ENCODE results near the gene PDE6D. TPM values are rescaled to one million over a fixed set of nuclear protein-coding genes. Genes with fewer than 3 reads are reported as not detected.

The PDE6D gene
- total and polyA plus RNA-seq, 2 of the 13 experiments (the other 11 are each of a cell fraction or from before 2014, with no cell fraction given) = 14.1 to 23.2 TPM

DNA sequence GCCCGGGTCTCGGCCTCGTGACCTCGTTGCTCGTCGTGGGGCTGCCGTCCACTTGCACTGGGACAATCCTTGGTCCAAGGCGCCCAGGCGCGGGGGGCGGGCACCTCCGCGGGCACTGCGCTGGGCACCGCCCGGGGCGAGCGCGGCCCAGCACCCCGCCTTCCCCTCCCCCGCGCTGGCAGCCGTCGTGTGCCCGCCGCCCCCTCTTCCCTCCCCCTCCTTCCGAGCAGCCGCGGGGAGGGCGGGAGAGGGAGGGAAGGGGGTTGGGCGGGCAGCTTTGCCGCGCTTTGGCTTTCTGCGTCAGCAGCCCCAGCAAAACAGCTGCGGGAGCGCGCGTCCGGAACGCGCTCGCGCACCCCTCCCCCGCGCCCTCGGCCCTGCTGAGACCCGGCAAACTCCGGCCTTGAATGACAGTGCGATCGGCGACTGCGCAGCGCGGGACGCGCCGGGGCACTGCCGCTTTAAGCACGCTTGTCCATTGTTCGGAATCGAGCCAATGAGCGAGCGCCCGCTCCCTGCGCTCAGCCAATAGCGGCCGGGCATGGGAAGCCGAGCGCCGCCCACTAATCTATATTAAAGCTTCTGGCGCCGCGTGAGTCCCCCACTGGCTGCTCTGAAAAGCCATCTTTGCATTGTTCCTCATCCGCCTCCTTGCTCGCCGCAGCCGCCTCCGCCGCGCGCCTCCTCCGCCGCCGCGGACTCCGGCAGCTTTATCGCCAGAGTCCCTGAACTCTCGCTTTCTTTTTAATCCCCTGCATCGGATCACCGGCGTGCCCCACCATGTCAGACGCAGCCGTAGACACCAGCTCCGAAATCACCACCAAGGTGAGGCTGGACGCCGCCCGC lies 72.9 kb downstream of the PDE6D start, which contains the start of gene PTMA (continued):
- TF ChIP-seq, protein P1, sequence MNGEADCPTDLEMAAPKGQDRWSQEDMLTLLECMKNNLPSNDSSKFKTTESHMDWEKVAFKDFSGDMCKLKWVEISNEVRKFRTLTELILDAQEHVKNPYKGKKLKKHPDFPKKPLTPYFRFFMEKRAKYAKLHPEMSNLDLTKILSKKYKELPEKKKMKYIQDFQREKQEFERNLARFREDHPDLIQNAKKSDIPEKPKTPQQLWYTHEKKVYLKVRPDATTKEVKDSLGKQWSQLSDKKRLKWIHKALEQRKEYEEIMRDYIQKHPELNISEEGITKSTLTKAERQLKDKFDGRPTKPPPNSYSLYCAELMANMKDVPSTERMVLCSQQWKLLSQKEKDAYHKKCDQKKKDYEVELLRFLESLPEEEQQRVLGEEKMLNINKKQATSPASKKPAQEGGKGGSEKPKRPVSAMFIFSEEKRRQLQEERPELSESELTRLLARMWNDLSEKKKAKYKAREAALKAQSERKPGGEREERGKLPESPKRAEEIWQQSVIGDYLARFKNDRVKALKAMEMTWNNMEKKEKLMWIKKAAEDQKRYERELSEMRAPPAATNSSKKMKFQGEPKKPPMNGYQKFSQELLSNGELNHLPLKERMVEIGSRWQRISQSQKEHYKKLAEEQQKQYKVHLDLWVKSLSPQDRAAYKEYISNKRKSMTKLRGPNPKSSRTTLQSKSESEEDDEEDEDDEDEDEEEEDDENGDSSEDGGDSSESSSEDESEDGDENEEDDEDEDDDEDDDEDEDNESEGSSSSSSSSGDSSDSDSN (CRISPR knock-in tag; IDR thresholded peaks at IDR 0.05) = peak; percentile 57
- TF ChIP-seq, protein P2, sequence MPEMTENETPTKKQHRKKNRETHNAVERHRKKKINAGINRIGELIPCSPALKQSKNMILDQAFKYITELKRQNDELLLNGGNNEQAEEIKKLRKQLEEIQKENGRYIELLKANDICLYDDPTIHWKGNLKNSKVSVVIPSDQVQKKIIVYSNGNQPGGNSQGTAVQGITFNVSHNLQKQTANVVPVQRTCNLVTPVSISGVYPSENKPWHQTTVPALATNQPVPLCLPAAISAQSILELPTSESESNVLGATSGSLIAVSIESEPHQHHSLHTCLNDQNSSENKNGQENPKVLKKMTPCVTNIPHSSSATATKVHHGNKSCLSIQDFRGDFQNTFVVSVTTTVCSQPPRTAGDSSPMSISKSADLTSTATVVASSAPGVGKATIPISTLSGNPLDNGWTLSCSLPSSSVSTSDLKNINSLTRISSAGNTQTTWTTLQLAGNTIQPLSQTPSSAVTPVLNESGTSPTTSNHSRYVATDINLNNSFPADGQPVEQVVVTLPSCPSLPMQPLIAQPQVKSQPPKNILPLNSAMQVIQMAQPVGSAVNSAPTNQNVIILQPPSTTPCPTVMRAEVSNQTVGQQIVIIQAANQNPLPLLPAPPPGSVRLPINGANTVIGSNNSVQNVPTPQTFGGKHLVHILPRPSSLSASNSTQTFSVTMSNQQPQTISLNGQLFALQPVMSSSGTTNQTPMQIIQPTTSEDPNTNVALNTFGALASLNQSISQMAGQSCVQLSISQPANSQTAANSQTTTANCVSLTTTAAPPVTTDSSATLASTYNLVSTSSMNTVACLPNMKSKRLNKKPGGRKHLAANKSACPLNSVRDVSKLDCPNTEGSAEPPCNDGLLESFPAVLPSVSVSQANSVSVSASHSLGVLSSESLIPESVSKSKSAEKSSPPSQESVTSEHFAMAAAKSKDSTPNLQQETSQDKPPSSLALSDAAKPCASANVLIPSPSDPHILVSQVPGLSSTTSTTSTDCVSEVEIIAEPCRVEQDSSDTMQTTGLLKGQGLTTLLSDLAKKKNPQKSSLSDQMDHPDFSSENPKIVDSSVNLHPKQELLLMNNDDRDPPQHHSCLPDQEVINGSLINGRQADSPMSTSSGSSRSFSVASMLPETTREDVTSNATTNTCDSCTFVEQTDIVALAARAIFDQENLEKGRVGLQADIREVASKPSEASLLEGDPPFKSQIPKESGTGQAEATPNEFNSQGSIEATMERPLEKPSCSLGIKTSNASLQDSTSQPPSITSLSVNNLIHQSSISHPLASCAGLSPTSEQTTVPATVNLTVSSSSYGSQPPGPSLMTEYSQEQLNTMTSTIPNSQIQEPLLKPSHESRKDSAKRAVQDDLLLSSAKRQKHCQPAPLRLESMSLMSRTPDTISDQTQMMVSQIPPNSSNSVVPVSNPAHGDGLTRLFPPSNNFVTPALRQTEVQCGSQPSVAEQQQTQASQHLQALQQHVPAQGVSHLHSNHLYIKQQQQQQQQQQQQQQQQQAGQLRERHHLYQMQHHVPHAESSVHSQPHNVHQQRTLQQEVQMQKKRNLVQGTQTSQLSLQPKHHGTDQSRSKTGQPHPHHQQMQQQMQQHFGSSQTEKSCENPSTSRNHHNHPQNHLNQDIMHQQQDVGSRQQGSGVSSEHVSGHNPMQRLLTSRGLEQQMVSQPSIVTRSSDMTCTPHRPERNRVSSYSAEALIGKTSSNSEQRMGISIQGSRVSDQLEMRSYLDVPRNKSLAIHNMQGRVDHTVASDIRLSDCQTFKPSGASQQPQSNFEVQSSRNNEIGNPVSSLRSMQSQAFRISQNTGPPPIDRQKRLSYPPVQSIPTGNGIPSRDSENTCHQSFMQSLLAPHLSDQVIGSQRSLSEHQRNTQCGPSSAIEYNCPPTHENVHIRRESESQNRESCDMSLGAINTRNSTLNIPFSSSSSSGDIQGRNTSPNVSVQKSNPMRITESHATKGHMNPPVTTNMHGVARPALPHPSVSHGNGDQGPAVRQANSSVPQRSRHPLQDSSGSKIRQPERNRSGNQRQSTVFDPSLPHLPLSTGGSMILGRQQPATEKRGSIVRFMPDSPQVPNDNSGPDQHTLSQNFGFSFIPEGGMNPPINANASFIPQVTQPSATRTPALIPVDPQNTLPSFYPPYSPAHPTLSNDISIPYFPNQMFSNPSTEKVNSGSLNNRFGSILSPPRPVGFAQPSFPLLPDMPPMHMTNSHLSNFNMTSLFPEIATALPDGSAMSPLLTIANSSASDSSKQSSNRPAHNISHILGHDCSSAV (CRISPR knock-in tag; IDR thresholded peaks at IDR 0.05; ENCODE audit: borderline replicate concordance) = no peak
- TF ChIP-seq ATF7 (IDR thresholded peaks at IDR 0.05) (no peak), ATF7 (CRISPR knock-in tag; IDR thresholded peaks at IDR 0.05) (no peak), ZSCAN31 (CRISPR knock-in tag; IDR thresholded peaks at IDR 0.05; ENCODE audit: low read depth) (peak; percentile 94), ZNF207 (IDR thresholded peaks at IDR 0.05; ENCODE audit: borderline replicate concordance) (no peak), PCBP2 (optimal IDR thresholded peaks at IDR 0.05; ENCODE audit: low read depth, low read length, poor library complexity, severe bottlenecking) (no peak), ZNF496 (CRISPR knock-in tag; IDR thresholded peaks at IDR 0.05; ENCODE audit: insufficient replicate concordance) (no peak), ZNF777 (CRISPR knock-in tag; IDR thresholded peaks at IDR 0.05) (no peak; the same call in 1 of the 2 replicates)
- TF ChIP-seq, protein P3, sequence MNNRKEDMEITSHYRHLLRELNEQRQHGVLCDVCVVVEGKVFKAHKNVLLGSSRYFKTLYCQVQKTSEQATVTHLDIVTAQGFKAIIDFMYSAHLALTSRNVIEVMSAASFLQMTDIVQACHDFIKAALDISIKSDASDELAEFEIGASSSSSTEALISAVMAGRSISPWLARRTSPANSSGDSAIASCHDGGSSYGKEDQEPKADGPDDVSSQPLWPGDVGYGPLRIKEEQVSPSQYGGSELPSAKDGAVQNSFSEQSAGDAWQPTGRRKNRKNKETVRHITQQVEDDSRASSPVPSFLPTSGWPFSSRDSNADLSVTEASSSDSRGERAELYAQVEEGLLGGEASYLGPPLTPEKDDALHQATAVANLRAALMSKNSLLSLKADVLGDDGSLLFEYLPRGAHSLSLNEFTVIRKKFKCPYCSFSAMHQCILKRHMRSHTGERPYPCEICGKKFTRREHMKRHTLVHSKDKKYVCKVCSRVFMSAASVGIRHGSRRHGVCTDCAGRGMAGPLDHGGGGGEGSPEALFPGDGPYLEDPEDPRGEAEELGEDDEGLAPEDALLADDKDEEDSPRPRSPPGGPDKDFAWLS (CRISPR knock-in tag; IDR thresholded peaks at IDR 0.05; ENCODE audit: borderline replicate concordance) = no peak
- TF ChIP-seq, protein P4, sequence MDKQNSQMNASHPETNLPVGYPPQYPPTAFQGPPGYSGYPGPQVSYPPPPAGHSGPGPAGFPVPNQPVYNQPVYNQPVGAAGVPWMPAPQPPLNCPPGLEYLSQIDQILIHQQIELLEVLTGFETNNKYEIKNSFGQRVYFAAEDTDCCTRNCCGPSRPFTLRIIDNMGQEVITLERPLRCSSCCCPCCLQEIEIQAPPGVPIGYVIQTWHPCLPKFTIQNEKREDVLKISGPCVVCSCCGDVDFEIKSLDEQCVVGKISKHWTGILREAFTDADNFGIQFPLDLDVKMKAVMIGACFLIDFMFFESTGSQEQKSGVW (CRISPR knock-in tag; IDR thresholded peaks at IDR 0.05; ENCODE audit: borderline replicate concordance) = no peak
